ENCODE data around the gene ANKRD63. TPM values are rescaled to one million over a fixed set of nuclear protein-coding genes. Genes with fewer than 3 reads are reported as not detected.

The ANKRD63 gene
- total and polyA plus RNA-seq, 10 of the 15 experiments (the other 5 are each of a cell fraction or from before 2014, with no cell fraction given): not detected

DNA sequence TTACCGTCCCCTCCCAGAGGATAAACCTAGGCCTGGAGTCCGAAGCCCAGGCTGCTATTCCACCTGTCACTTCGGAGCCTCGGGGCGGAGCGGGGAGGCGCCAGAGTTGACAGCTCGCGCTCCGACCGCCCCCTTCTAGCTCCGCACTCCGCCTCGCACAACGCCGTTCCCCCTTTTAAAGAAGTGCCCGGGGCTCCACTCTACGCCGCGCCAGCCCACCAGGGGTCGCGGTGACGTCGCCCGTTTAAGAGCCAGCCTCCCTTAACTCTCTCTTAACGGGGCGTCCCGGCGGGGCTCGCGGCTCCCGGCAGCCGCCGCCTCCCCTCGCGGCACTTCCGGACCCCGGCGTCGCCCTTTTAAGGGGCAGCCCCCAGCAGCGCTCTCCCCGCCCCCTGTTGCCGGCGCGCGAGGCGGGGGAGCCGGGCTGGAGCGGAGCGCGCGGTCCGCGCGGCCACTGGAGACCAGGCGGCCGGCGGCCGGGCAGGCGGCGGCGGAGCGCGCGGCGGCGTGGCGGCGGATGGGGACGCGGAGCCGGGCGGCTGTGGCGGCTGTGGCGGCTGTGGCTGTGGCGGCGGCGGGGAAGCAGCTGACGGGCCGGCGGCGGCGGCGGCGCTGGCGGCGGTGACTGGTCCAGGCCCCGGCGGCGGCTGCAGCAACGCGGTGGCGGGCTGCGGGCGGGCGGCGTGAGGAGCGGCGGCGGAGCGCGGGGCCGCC is 40.5 kb upstream of the ANKRD63 start, which contains the start of gene INAFM2 (continued):
- TF ChIP-seq, protein P1, sequence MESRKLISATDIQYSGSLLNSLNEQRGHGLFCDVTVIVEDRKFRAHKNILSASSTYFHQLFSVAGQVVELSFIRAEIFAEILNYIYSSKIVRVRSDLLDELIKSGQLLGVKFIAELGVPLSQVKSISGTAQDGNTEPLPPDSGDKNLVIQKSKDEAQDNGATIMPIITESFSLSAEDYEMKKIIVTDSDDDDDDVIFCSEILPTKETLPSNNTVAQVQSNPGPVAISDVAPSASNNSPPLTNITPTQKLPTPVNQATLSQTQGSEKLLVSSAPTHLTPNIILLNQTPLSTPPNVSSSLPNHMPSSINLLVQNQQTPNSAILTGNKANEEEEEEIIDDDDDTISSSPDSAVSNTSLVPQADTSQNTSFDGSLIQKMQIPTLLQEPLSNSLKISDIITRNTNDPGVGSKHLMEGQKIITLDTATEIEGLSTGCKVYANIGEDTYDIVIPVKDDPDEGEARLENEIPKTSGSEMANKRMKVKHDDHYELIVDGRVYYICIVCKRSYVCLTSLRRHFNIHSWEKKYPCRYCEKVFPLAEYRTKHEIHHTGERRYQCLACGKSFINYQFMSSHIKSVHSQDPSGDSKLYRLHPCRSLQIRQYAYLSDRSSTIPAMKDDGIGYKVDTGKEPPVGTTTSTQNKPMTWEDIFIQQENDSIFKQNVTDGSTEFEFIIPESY (IDR thresholded peaks at IDR 0.05): no peak
- TF ChIP-seq YY1 (IDR thresholded peaks at IDR 0.05; ENCODE audit: low read depth, low read length) (no peak; the same call in 1 of the 2 replicates), IKZF1 (conservative IDR thresholded peaks at IDR 0.05) (0 out of 2 replicates have a peak, but pooled peaks have one; percentile 38), POLR2A (IDR thresholded peaks at IDR 0.05; ENCODE audit: low read depth, low read length) (peak; percentile 41; the same call in 1 of the 2 replicates), FOS (IDR thresholded peaks at IDR 0.05; ENCODE audit: borderline replicate concordance, extremely low read depth, insufficient read length) (no peak), NFXL1 (IDR thresholded peaks at IDR 0.05; ENCODE audit: borderline replicate concordance) (no peak), EZH2 (IDR thresholded peaks at IDR 0.05; ENCODE audit: borderline replicate concordance, control insufficient read depth, low read depth, low read length) (no peak), SIN3A (IDR thresholded peaks at IDR 0.05; ENCODE audit: low read depth, low read length) (peak; percentile 57; the same call in 1 of the 2 replicates), MYC (IDR thresholded peaks at IDR 0.05; ENCODE audit: insufficient read depth, insufficient read length, insufficient replicate concordance, low read length, severe bottlenecking) (no peak), ZNF274 (IDR thresholded peaks at IDR 0.05; ENCODE audit: insufficient read depth, insufficient read length) (no peak), EP300 (IDR thresholded peaks at IDR 0.05; ENCODE audit: borderline replicate concordance in 1 of 2, control insufficient read depth in 1 of 2, low read depth in 2 of 2, low read length in 2 of 2) (no peak), MTA2 (IDR thresholded peaks at IDR 0.05; ENCODE audit: low read depth) (no peak), CREM (IDR thresholded peaks at IDR 0.05; ENCODE audit: low read depth) (0 out of 2 replicates have a peak, but pooled peaks have one; percentile 38), ZNF217 (IDR thresholded peaks at IDR 0.05) (no peak)
- TF ChIP-seq, protein P2, sequence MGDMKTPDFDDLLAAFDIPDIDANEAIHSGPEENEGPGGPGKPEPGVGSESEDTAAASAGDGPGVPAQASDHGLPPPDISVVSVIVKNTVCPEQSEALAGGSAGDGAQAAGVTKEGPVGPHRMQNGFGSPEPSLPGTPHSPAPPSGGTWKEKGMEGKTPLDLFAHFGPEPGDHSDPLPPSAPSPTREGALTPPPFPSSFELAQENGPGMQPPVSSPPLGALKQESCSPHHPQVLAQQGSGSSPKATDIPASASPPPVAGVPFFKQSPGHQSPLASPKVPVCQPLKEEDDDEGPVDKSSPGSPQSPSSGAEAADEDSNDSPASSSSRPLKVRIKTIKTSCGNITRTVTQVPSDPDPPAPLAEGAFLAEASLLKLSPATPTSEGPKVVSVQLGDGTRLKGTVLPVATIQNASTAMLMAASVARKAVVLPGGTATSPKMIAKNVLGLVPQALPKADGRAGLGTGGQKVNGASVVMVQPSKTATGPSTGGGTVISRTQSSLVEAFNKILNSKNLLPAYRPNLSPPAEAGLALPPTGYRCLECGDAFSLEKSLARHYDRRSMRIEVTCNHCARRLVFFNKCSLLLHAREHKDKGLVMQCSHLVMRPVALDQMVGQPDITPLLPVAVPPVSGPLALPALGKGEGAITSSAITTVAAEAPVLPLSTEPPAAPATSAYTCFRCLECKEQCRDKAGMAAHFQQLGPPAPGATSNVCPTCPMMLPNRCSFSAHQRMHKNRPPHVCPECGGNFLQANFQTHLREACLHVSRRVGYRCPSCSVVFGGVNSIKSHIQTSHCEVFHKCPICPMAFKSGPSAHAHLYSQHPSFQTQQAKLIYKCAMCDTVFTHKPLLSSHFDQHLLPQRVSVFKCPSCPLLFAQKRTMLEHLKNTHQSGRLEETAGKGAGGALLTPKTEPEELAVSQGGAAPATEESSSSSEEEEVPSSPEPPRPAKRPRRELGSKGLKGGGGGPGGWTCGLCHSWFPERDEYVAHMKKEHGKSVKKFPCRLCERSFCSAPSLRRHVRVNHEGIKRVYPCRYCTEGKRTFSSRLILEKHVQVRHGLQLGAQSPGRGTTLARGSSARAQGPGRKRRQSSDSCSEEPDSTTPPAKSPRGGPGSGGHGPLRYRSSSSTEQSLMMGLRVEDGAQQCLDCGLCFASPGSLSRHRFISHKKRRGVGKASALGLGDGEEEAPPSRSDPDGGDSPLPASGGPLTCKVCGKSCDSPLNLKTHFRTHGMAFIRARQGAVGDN (IDR thresholded peaks at IDR 0.05): no peak
- TF ChIP-seq, protein P3, sequence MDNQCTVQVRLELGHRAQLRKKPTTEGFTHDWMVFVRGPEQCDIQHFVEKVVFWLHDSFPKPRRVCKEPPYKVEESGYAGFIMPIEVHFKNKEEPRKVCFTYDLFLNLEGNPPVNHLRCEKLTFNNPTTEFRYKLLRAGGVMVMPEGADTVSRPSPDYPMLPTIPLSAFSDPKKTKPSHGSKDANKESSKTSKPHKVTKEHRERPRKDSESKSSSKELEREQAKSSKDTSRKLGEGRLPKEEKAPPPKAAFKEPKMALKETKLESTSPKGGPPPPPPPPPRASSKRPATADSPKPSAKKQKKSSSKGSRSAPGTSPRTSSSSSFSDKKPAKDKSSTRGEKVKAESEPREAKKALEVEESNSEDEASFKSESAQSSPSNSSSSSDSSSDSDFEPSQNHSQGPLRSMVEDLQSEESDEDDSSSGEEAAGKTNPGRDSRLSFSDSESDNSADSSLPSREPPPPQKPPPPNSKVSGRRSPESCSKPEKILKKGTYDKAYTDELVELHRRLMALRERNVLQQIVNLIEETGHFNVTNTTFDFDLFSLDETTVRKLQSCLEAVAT (IDR thresholded peaks at IDR 0.05): no peak
- TF ChIP-seq, protein P4, sequence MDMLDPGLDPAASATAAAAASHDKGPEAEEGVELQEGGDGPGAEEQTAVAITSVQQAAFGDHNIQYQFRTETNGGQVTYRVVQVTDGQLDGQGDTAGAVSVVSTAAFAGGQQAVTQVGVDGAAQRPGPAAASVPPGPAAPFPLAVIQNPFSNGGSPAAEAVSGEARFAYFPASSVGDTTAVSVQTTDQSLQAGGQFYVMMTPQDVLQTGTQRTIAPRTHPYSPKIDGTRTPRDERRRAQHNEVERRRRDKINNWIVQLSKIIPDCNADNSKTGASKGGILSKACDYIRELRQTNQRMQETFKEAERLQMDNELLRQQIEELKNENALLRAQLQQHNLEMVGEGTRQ (IDR thresholded peaks at IDR 0.05; ENCODE audit: borderline replicate concordance, low read depth, low read length): no peak

Measured in GM12878 (cell line).